ENCODE data around the gene SOX30. TPM values are rescaled to one million over a fixed set of nuclear protein-coding genes. Genes with fewer than 3 reads are reported as not detected.

Gene SOX30
- total RNA-seq, 1 experiment from 2014 or later, result 0.09 TPM

DNA sequence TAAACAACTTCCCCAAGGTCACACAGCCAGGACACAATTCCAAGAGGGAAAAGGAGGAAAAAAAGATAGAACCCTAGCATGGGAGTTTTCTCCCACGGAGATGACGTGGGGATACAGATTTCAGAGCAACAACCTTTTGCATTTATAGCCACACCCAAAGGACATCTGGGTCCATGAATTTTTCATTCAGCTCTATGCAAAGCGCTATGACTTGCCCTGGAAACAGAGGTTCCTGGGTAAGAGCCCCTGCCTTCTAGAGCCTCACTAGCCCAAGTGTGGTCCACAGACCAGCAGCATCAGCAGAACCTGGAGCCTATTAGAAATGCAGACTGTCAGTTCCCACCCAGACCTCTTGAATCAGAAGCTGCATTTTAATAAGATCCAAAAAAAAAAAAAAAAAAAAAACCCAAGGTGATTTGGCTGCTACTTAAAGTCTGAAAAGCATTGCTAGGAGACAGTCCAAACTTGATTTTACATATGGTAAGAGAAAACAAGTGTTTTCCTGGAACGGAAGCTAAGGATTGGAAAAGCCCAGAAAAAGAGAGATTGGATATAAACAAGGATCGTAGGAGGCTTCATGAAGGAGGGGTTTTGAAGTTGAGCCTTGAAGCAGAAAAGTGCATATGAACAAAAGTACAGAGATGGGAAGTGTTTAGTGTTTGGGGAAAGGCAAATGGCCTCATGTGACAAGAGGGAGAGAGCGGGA is 59.0 kb downstream of the SOX30 start:
- Mint-ChIP-seq H3K27me3 (ENCODE audit: unreplicated experiment) (no peaks in the 10 kb centered on the region), H3K36me3 (ENCODE audit: insufficient read depth, unreplicated experiment) (no peaks in the 10 kb centered on the region), H3K9me3 (ENCODE audit: low read depth, unreplicated experiment) (no peaks in the 10 kb centered on the region), H3K4me3 (ENCODE audit: low read depth, unreplicated experiment) (no peak overlapping the region), H3K27ac (ENCODE audit: unreplicated experiment) (no peak overlapping the region), H3K4me1 (ENCODE audit: low read depth, unreplicated experiment) (no peaks in the 10 kb centered on the region)
- no peak for DNase-seq
- intact Hi-C loops (cut with micrococcal nuclease; ENCODE audit: unreplicated experiment), result no loop called here
- no peak for TF ChIP-seq CTCF (IDR thresholded peaks at IDR 0.05; ENCODE audit: unreplicated experiment)
- no TSS peak for BruUV-seq (replicated peaks)
- CTCF ChIA-PET, result no interaction called here

DNA sequence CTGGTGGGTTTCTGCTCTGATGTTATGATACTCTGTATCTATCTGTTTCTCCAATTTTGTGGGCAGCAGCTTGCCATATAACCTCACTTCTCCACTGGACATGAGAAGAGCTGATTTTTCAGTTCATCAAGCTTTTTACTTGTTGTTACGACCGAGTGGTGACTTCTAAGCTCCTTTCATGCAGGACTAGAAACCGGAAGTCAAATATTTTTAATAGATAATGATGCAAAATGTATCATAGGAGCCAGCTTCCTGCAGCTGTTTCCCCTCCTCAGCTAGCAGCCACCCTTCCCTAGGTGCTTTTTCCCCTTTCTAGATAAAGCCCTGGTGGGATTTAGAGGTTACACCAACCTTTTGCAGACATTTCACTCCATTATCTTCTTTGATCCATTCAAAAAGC is 59.6 kb downstream of the SOX30 start:
- BruUV-seq (replicated peaks), result no TSS peak
- no peak for TF ChIP-seq CTCF (IDR thresholded peaks at IDR 0.05; ENCODE audit: unreplicated experiment)
- Mint-ChIP-seq H3K36me3 (ENCODE audit: insufficient read depth, unreplicated experiment) (no peaks in the 10 kb centered on the region), H3K4me3 (ENCODE audit: low read depth, unreplicated experiment) (no peak overlapping the region), H3K27me3 (ENCODE audit: unreplicated experiment) (no peaks in the 10 kb centered on the region), H3K27ac (ENCODE audit: unreplicated experiment) (no peak overlapping the region), H3K4me1 (ENCODE audit: low read depth, unreplicated experiment) (no peaks in the 10 kb centered on the region), H3K9me3 (ENCODE audit: low read depth, unreplicated experiment) (no peaks in the 10 kb centered on the region)
- CTCF ChIA-PET, result no interaction called here
- intact Hi-C loops (cut with micrococcal nuclease; ENCODE audit: unreplicated experiment), result no loop called here
- no peak for DNase-seq

DNA sequence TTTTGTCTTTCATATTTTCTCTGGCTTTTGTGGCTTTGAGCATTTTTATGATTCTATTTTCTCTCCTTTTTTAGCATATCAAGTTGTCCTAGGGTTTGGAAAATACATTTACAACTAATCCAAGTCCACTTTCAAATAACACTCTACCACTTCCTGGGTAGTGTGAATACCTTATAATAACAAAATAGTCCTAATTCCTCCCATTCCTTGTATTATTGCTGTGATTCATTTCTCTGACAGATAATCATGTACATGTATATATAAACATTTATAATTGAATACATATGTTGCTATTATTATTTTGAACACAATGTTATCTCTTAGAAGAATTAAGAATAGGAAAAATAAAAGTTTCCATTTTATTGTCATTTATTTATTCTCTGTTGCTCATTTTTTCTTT is 61.8 kb downstream of the SOX30 start:
- no TSS peak for BruUV-seq (replicated peaks)
- Mint-ChIP-seq H3K9me3 (ENCODE audit: low read depth, unreplicated experiment) (no peaks in the 10 kb centered on the region), H3K27me3 (ENCODE audit: unreplicated experiment) (no peaks in the 10 kb centered on the region), H3K27ac (ENCODE audit: unreplicated experiment) (no peak overlapping the region), H3K36me3 (ENCODE audit: insufficient read depth, unreplicated experiment) (no peaks in the 10 kb centered on the region), H3K4me3 (ENCODE audit: low read depth, unreplicated experiment) (no peak overlapping the region), H3K4me1 (ENCODE audit: low read depth, unreplicated experiment) (no peaks in the 10 kb centered on the region)
- no peak for TF ChIP-seq CTCF (IDR thresholded peaks at IDR 0.05; ENCODE audit: unreplicated experiment)
- intact Hi-C loops (cut with micrococcal nuclease; ENCODE audit: unreplicated experiment), result no loop called here
- CTCF ChIA-PET, result no interaction called here
- no peak for DNase-seq

GRCh38 chr5:157584628-157585027 is 67.6 kb downstream of the SOX30 start:
- no peaks in the 10 kb centered on the region for H3K27me3 Mint-ChIP-seq (ENCODE audit: unreplicated experiment)
- intact Hi-C loops (cut with micrococcal nuclease; ENCODE audit: unreplicated experiment), result no loop called here
- CTCF ChIA-PET, result interaction anchor here (0.7 kb wide), 1 partner anchor 73 kb away, joined by 3 read pairs; no protein-coding TSS in a partner anchor
- H3K4me3 Mint-ChIP-seq (ENCODE audit: low read depth, unreplicated experiment), result no peak overlapping the region
- no peak for DNase-seq
- BruUV-seq (replicated peaks), result no TSS peak
- H3K4me1 Mint-ChIP-seq (ENCODE audit: low read depth, unreplicated experiment), result no peaks in the 10 kb centered on the region
- H3K9me3 Mint-ChIP-seq (ENCODE audit: low read depth, unreplicated experiment), result no peaks in the 10 kb centered on the region
- H3K27ac Mint-ChIP-seq (ENCODE audit: unreplicated experiment), result no peak overlapping the region
- H3K36me3 Mint-ChIP-seq (ENCODE audit: insufficient read depth, unreplicated experiment), result no peaks in the 10 kb centered on the region
- TF ChIP-seq CTCF (IDR thresholded peaks at IDR 0.05; ENCODE audit: unreplicated experiment), result no peak

All from Calu3 (cell line).